NB4 (cell line): ENCODE results near the gene JCAD.

Experiments used
- DNase-seq: peaks from one replicate; pipeline ENCODE4 v3.0.0; 2010; ENCODE audit warnings: low read depth
- H3K4me3 ChIP-seq: one replicate; pipeline ENCODE4 v1.5.1; 2011; ENCODE audit warnings: mild to moderate bottlenecking, low read depth, low read length, moderate library complexity
- CTCF ChIP-seq: IDR thresholded peaks from one replicate; pipeline ENCODE4 v1.5.1; 2012; ENCODE audit warnings: low read depth, low read length
- MAX ChIP-seq: IDR thresholded peaks from 2 replicates; pipeline ENCODE4 v1.6.1; 2011; ENCODE audit warnings: low read depth, low read length
- MYC ChIP-seq: IDR thresholded peaks from 2 replicates; pipeline ENCODE4 v1.6.1; 2011; ENCODE audit warnings: low read depth, low read length
- POLR2A ChIP-seq: IDR thresholded peaks from 2 replicates; pipeline ENCODE4 v1.6.1; 2011; ENCODE audit warnings: mild to moderate bottlenecking; ENCODE audit not compliant: insufficient read length; ENCODE audit errors: extremely low read depth

The JCAD gene

GRCh38 chr10:30017966-30018365, 41.4 kb downstream of the JCAD start:
- DNase-seq, result no peak
- no peak overlapping the region for H3K4me3 ChIP-seq
- TF ChIP-seq MAX (no peak), MYC (no peak), CTCF (no peak), POLR2A (no peak)

- no peak for DNase-seq
- no peak for TF ChIP-seq CTCF
- TF ChIP-seq POLR2A, result no peak
- no peak for TF ChIP-seq MAX
- no peak for TF ChIP-seq MYC
- H3K4me3 ChIP-seq, result no peak overlapping the region
These were observed 41.8 kb downstream of the JCAD start for GRCh38 chr10:30017556-30017955.

- TF ChIP-seq CTCF (no peak), POLR2A (no peak), MAX (no peak), MYC (no peak)
- DNase-seq, result no peak
- no peak overlapping the region for H3K4me3 ChIP-seq
These were observed 44.9 kb downstream of the JCAD start for GRCh38 chr10:30014511-30014910.

GRCh38 chr10:30013757-30014156, 45.6 kb downstream of the JCAD start:
- no peak for DNase-seq
- H3K4me3 ChIP-seq, result no peak overlapping the region
- TF ChIP-seq MAX (no peak), CTCF (no peak)

GRCh38 chr10:30011956-30012647, 47.3 kb downstream of the JCAD start:
- no peak overlapping the region for H3K4me3 ChIP-seq
- DNase-seq, result no peak
- TF ChIP-seq CTCF, result no peak

GRCh38 chr10:30011396-30011795, 48.0 kb downstream of the JCAD start:
- DNase-seq, result no peak
- no peak for TF ChIP-seq MAX
- TF ChIP-seq MYC, result no peak
- TF ChIP-seq CTCF, result no peak
- no peak for TF ChIP-seq POLR2A
- no peak overlapping the region for H3K4me3 ChIP-seq
